Spleen (tissue), 7 donors: ENCODE measurements around the gene NUMA1.
A peak's percentile ranks its signal among the peaks of the same experiment; 100 is the strongest.

Source experiments
- CTCF ChIP-seq, 11 experiments: fragments of 200-600 bp in 7 of 11; fragments of 450-650 bp in 4 of 11; sonication (generic) in 4 of 11; IDR thresholded peaks in 8 of 11; conservative IDR thresholded peaks in 3 of 11; 1 replicate in 7 of 11; 2 replicates in 4 of 11; pipeline versions ENCODE4 v1.4.0 to v1.8.0; 2016 to 2021; ENCODE audit warnings: antibody characterized with exemption in 11 of 11, inconsistent platforms in 4 of 11, mild to moderate bottlenecking in 1 of 11
- POLR2AphosphoS5 ChIP-seq, 3 donors: sonication (generic); formaldehyde crosslinking; IDR thresholded peaks; one replicate each; pipeline ENCODE4 v1.5.1; 2017; ENCODE audit warnings: antibody characterized with exemption in 3 of 3
- donor health status: DM: no; HTN: no; CAD: no; lungs with moderate emphysema.
- donor health status: DM: no; HTN: no; CAD: no.
- donor health status: DM: no; HTN: no; CAD: no.

DNA sequence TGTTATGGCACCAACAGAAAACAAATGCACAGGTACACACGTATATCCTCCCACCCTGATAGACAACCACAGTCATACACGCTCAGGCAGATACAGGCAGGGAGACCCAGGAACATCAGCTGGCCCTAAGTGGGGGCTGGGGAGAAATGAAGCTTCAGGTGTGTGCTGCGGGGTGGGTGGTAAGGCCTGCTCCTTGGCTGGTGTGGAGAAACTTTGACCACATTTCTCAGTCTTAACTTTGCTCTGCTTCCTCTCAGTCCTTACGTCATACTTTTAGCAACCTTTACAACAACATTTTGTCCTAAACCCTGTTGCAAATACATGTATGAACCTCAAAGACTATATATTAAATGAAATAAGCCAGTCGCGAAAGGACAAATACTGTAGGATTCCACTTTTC, 38.9 kb upstream of the NUMA1 start:
- TF ChIP-seq CTCF (IDR thresholded peaks at IDR 0.05 in 8 of 11, conservative IDR thresholded peaks at IDR 0.05 in 3 of 11) (no peak), POLR2AphosphoS5 (IDR thresholded peaks at IDR 0.05) (peak in 1 of 3 donors; percentile 7)
